OCI-LY7 (cell line): ENCODE results near the gene MAP6. TPM values are rescaled to one million over a fixed set of nuclear protein-coding genes. Genes with fewer than 3 reads are reported as not detected.

Experiments used
- BruUV-seq: library from RNA; stranded (reverse); fragments of 400-500 nt; replicated peaks from 2 replicates; lab custom pipeline; 2021; lab: Mats Ljungman, UMichigan
- CTCF ChIA-PET: fragments of 300-600 bp; sonication (Branson Sonifier 250); formaldehyde crosslinking; loops from one replicate; lab custom pipeline; 2022; ENCODE audit warnings: antibody characterized with exemption; ENCODE audit not compliant: unreplicated experiment; lab: Charles Lee
- POLR2A ChIA-PET: fragments of 300-600 bp; sonication (Branson Sonifier 250); formaldehyde crosslinking; loops from one replicate; lab custom pipeline; 2022; ENCODE audit warnings: antibody characterized with exemption; lab: Charles Lee
- DNase-seq: peaks from one replicate; pipeline ENCODE4 v3.0.0-alpha.2; 2015; ENCODE audit warnings: low spot score
- H2AFZ ChIP-seq: fragments of 200-600 bp; sonication (generic), shearing (Covaris generic); 2 replicates; pipeline ENCODE4 v1.6.1; 2014; ENCODE audit warnings: mild to moderate bottlenecking, antibody characterized with exemption, low read length, moderate library complexity
- H3K27ac ChIP-seq: fragments of 200-600 bp; sonication (generic); 2 replicates; pipeline ENCODE4 v1.5.1; 2014; ENCODE audit warnings: mixed run types, low read depth, mild to moderate bottlenecking, moderate library complexity, low read length, inconsistent platforms; ENCODE audit not compliant: poor library complexity, severe bottlenecking
- H3K36me3 ChIP-seq: fragments of 200-600 bp; sonication (generic); 2 replicates; pipeline ENCODE4 v1.6.1; 2014; ENCODE audit warnings: mild to moderate bottlenecking, antibody characterized with exemption, low read length, moderate library complexity, mixed read lengths; ENCODE audit not compliant: insufficient read depth
- H3K4me1 ChIP-seq: fragments of 200-600 bp; sonication (generic); 2 replicates; pipeline ENCODE4 v1.5.1; 2014; ENCODE audit warnings: mild to moderate bottlenecking, low read length; ENCODE audit not compliant: insufficient read depth, poor library complexity, severe bottlenecking
- H3K4me2 ChIP-seq: fragments of 200-600 bp; sonication (generic); 2 replicates; pipeline ENCODE4 v1.6.1; 2014; ENCODE audit warnings: mild to moderate bottlenecking, low read length
- H3K4me3 ChIP-seq: fragments of 200-600 bp; sonication (generic); 2 replicates; pipeline ENCODE4 v1.5.1; 2014; ENCODE audit warnings: mild to moderate bottlenecking, low read depth, low read length; ENCODE audit not compliant: poor library complexity, severe bottlenecking
- H3K79me2 ChIP-seq: fragments of 200-600 bp; sonication (generic); 2 replicates; pipeline ENCODE4 v1.6.1; 2016; ENCODE audit warnings: low read depth, mild to moderate bottlenecking, low read length, moderate library complexity, mixed read lengths; ENCODE audit not compliant: insufficient read depth
- H3K9me2 ChIP-seq: fragments of 200-600 bp; sonication (generic); 2 replicates; pipeline ENCODE4 v1.6.1; 2016; ENCODE audit warnings: mild to moderate bottlenecking, low read length, mixed read lengths; ENCODE audit not compliant: insufficient read depth
- H3K9me3 ChIP-seq: fragments of 200-600 bp; sonication (generic); 2 replicates; pipeline ENCODE4 v1.6.1; 2014; ENCODE audit warnings: mild to moderate bottlenecking, mixed run types, low read length, mixed read lengths
- H4K20me1 ChIP-seq: fragments of 200-600 bp; sonication (generic); 2 replicates; pipeline ENCODE4 v1.6.1; 2014; ENCODE audit warnings: mild to moderate bottlenecking, antibody characterized with exemption, low read length, moderate library complexity, mixed read lengths; ENCODE audit not compliant: insufficient read depth
- EZH2phosphoT487 ChIP-seq: fragments of 200-600 bp; sonication (generic); IDR thresholded peaks from 2 replicates; pipeline ENCODE4 v1.6.1; 2018; ENCODE audit warnings: low read depth, borderline replicate concordance, mild to moderate bottlenecking, mixed run types, antibody characterized with exemption, low read length, moderate library complexity, mixed read lengths
- intact Hi-C: fragments of 100-400 bp; cut with micrococcal nuclease; formaldehyde crosslinking; loops from one replicate; pipeline ENCODE4 v1.10.0; 2022; ENCODE audit not compliant: unreplicated experiment
- total RNA-seq, 2 experiments: library from RNA; depleted of rRNA in 1 of 2; stranded (reverse); fragments of >200 nt in 1 of 2; shearing (Covaris generic) in 1 of 2; gene quantifications; 2 replicates each; pipeline ENCODE4 v1.2.3, GENCODE V29; 2014 to 2022
- TF ChIP-seq, protein P1 (sequence below): fragments of 200-600 bp; sonication (generic); conservative IDR thresholded peaks from 2 replicates; pipeline ENCODE4 v1.5.1; 2014; ENCODE audit warnings: mild to moderate bottlenecking, antibody characterized with exemption, low read length, moderate library complexity, mixed read lengths

Gene MAP6
- total RNA-seq, 2 experiments from 2014 or later: not detected

DNA sequence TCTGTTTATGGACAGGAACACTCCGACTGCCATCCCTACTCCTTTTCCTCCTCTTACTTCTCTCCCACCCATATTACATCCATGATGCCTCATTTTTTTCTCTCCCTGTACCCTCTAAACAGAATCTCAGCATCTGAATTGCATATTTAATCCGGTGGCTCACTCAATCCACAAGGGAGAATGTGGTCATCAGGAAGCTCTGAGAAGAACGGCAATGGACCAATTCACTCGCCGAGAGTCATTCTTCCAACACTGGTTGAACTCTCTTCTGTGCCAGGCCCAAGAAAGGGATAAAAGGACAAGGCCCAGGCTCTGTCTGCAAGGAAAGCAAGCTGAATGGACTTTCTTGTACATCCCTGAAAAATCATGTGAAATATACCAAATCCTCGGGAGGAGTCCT, 15.9 kb downstream of the MAP6 start:
- TF ChIP-seq EZH2phosphoT487: no peak
- TF ChIP-seq, protein P1, sequence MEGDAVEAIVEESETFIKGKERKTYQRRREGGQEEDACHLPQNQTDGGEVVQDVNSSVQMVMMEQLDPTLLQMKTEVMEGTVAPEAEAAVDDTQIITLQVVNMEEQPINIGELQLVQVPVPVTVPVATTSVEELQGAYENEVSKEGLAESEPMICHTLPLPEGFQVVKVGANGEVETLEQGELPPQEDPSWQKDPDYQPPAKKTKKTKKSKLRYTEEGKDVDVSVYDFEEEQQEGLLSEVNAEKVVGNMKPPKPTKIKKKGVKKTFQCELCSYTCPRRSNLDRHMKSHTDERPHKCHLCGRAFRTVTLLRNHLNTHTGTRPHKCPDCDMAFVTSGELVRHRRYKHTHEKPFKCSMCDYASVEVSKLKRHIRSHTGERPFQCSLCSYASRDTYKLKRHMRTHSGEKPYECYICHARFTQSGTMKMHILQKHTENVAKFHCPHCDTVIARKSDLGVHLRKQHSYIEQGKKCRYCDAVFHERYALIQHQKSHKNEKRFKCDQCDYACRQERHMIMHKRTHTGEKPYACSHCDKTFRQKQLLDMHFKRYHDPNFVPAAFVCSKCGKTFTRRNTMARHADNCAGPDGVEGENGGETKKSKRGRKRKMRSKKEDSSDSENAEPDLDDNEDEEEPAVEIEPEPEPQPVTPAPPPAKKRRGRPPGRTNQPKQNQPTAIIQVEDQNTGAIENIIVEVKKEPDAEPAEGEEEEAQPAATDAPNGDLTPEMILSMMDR: no peak
- H2AFZ ChIP-seq: no peak overlapping the region
- ChIA-PET POLR2A (no interaction called here), CTCF (no interaction called here)
- DNase-seq: no peak
- H3K36me3 ChIP-seq: no peaks in the 10 kb centered on the region
- H3K4me1 ChIP-seq: no peaks in the 10 kb centered on the region
- intact Hi-C loops: no loop called here
- H3K9me2 ChIP-seq: no peaks in the 10 kb centered on the region
- no peak overlapping the region for H3K4me3 ChIP-seq
- no TSS peak for BruUV-seq
- no peaks in the 10 kb centered on the region for H3K9me3 ChIP-seq
- H3K4me2 ChIP-seq: no peak overlapping the region
- no peak overlapping the region for H3K27ac ChIP-seq
- H4K20me1 ChIP-seq: no peaks in the 10 kb centered on the region
- H3K79me2 ChIP-seq: no peaks in the 10 kb centered on the region

GRCh38 chr11:75651218-75651617, 17.6 kb downstream of the MAP6 start:
- no peaks in the 10 kb centered on the region for H3K36me3 ChIP-seq
- no peaks in the 10 kb centered on the region for H3K79me2 ChIP-seq
- H3K27ac ChIP-seq: no peak overlapping the region
- H2AFZ ChIP-seq: no peak overlapping the region
- H3K4me2 ChIP-seq: no peak overlapping the region
- H3K9me3 ChIP-seq: no peaks in the 10 kb centered on the region
- no peak overlapping the region for H3K4me3 ChIP-seq
- ChIA-PET CTCF (no interaction called here), POLR2A (interaction anchor here (0.5 to 1.4 kb wide), 2 partner anchors 10 to 226 kb away, joined by 3 to 4 read pairs; no protein-coding TSS in a partner anchor)
- TF ChIP-seq EZH2phosphoT487: no peak
- TF ChIP-seq, protein P1: no peak
- DNase-seq: no peak
- H3K9me2 ChIP-seq: no peaks in the 10 kb centered on the region
- no peaks in the 10 kb centered on the region for H4K20me1 ChIP-seq
- no peaks in the 10 kb centered on the region for H3K4me1 ChIP-seq
- intact Hi-C loops: no loop called here
- no TSS peak for BruUV-seq

DNA sequence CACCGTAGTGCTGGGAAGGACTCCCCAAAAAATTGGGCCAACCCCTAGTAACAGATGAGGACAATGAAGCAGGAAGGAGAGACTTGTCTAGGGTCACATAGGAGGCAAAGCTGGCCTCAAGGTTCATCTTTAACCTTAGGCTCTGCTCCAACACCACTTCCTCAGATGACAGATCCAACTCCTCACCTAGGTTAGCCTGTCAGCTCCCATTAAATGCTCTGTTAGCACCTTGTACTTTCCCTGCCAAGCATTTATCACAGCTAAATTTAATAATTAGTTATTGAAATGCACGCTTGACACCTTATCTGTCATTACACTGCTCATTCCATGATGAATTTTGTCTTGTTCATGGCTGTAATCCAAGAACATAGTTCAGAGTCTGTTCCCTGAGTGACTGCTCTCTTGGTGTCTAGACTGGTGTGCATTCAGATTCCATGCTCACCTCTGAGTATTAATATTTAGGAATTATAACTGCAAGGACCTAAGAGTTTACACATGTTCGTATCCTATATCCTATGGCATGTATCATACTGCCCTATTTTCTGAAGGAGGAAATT, 18.6 kb downstream of the MAP6 start:
- H3K79me2 ChIP-seq: no peaks in the 10 kb centered on the region
- no TSS peak for BruUV-seq
- no peaks in the 10 kb centered on the region for H4K20me1 ChIP-seq
- no peak overlapping the region for H2AFZ ChIP-seq
- TF ChIP-seq, protein P1: no peak
- TF ChIP-seq EZH2phosphoT487: no peak
- no peak for DNase-seq
- no peaks in the 10 kb centered on the region for H3K36me3 ChIP-seq
- no peak overlapping the region for H3K27ac ChIP-seq
- H3K9me3 ChIP-seq: no peaks in the 10 kb centered on the region
- no peaks in the 10 kb centered on the region for H3K9me2 ChIP-seq
- H3K4me2 ChIP-seq: no peak overlapping the region
- H3K4me3 ChIP-seq: no peak overlapping the region
- ChIA-PET POLR2A (interaction anchor here (0.7 to 1.4 kb wide), 2 partner anchors 9 kb away, joined by 3 to 4 read pairs; no protein-coding TSS in a partner anchor), CTCF (no interaction called here)
- intact Hi-C loops: no loop called here
- no peaks in the 10 kb centered on the region for H3K4me1 ChIP-seq
